Uterus (tissue), 4 donors: ENCODE measurements around the gene KRT71. TPM values are rescaled to one million over a fixed set of nuclear protein-coding genes. Genes with fewer than 3 reads are reported as not detected.
A peak's percentile ranks its signal among the peaks of the same experiment; 100 is the strongest.

Experiments
- DNase-seq, 2 donors: peaks; one replicate each; pipeline ENCODE4 v3.0.0-alpha.2; 2019 to 2020
- H3K27ac ChIP-seq, 2 donors: fragments of 200-600 bp; sonication (generic); 1 replicate in 1 of 2; 2 replicates in 1 of 2; pipeline ENCODE4 v1.5.1; 2016 to 2018
- H3K27me3 ChIP-seq, 2 donors: fragments of 200-600 bp; sonication (generic); one replicate each; pipeline ENCODE4 v1.5.1; 2018 to 2019; ENCODE audit warnings: control low read depth in 1 of 2
- H3K36me3 ChIP-seq, 2 donors: fragments of 200-600 bp; sonication (generic); one replicate each; pipeline ENCODE4 v1.5.1; 2019; ENCODE audit warnings: control low read depth in 1 of 2
- H3K4me1 ChIP-seq, 2 donors: fragments of 200-600 bp; sonication (generic); one replicate each; pipeline ENCODE4 v1.5.1; 2018 to 2019; ENCODE audit warnings: control low read depth in 1 of 2
- H3K4me3 ChIP-seq, 2 donors: fragments of 200-600 bp; sonication (generic); 1 replicate in 1 of 2; 2 replicates in 1 of 2; pipeline ENCODE4 v1.5.1; 2018 to 2019; ENCODE audit warnings: mild to moderate bottlenecking in 1 of 2
- H3K9me3 ChIP-seq, 2 donors: fragments of 200-600 bp; sonication (generic); one replicate each; pipeline ENCODE4 v1.5.1; 2019; ENCODE audit warnings: control low read depth in 1 of 2
- CTCF ChIP-seq, 4 experiments: fragments of 200-600 bp in 2 of 4; fragments of 450-650 bp in 2 of 4; sonication (generic) in 2 of 4; IDR thresholded peaks; one replicate each; pipeline ENCODE4 v1.5.1; 2016 to 2019; ENCODE audit warnings: antibody characterized with exemption in 4 of 4, mild to moderate bottlenecking in 2 of 4, moderate library complexity in 1 of 4
- POLR2A ChIP-seq, 2 donors: fragments of 450-650 bp; IDR thresholded peaks; one replicate each; pipeline ENCODE4 v1.6.1; 2016; ENCODE audit warnings: antibody characterized with exemption in 2 of 2, mild to moderate bottlenecking in 1 of 2, moderate library complexity in 1 of 2
- intact Hi-C: fragments of 100-400 bp; cut with DNase I; formaldehyde crosslinking; loops from one replicate; pipeline ENCODE4 v1.15.1; 2023; ENCODE audit warnings: low total_unique reads
- total RNA-seq, 4 donors: library from RNA; depleted of rRNA in 3 of 4; stranded (reverse); fragments of >200 nt in 3 of 4; gene quantifications; one replicate each; pipeline versions ENCODE4 v1.1.0 to v1.2.4, GENCODE V29; 2014 to 2023
- donor health status: DM: yes; HTN: yes; CAD: no.

The KRT71 gene
- total RNA-seq, 4 donors from 2014 or later = not detected

DNA sequence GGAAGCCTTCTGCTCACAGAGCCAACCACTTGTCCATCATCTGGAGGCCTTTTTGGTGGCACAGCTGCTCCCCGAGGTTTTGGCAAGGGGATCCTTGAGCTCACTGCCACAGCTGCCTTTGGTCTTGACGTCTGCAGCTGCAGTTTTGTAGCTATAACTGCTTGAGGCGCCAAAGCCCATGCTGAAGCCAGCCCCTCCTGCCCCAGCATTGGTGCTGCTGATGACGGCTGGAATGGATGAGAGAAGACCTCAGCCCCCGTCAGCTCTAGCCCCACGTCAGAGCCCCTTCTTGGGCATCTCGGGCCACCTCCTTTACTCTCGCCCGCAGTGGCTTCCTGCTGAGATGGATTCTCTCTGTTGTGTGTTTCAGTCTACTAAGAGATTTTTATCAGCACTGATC is 33.0 kb upstream of the KRT71 start:
- intact Hi-C loops = loop anchor here (5.0 kb wide), 1 partner anchor 396 kb away; no protein-coding TSS in a partner anchor
- Histone ChIP-seq H3K36me3 (no peaks in the 10 kb centered on the region), H3K9me3 (no peaks in the 10 kb centered on the region), H3K4me3 (no peak overlapping the region), H3K27ac (no peak overlapping the region), H3K27me3 (no peaks in the 10 kb centered on the region), H3K4me1 (no peaks in the 10 kb centered on the region)
- TF ChIP-seq CTCF (IDR thresholded peaks at IDR 0.05) (no peak), POLR2A (IDR thresholded peaks at IDR 0.05) (no peak)
- DNase-seq = no peak

DNA sequence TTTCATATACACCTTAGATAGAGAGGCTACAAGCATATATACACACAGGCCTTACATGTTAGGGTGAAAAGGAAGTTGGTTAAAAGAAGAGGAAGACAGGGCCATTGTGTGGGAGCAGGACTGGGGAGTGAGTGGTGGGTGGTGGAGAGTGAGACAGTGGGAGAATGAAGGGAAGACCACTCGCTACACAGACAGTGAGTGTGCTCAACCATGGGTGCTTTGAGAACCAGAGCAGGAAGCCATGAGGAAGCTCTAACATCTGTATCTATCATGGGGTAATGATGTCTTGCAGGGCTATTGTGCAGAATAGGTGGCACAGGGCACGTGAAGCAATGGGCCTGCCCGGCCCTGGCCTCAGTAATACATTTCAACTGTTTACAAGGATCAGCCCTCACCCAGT is 32.1 kb upstream of the KRT71 start:
- no peak overlapping the region for H3K4me3 ChIP-seq
- no peaks in the 10 kb centered on the region for H3K4me1 ChIP-seq
- H3K27me3 ChIP-seq = no peaks in the 10 kb centered on the region
- no peaks in the 10 kb centered on the region for H3K9me3 ChIP-seq
- intact Hi-C loops = loop anchor here (5.0 kb wide), 1 partner anchor 397 kb away; no protein-coding TSS in a partner anchor
- H3K36me3 ChIP-seq = no peaks in the 10 kb centered on the region
- TF ChIP-seq CTCF (IDR thresholded peaks at IDR 0.05) (no peak), POLR2A (IDR thresholded peaks at IDR 0.05) (no peak)
- H3K27ac ChIP-seq = no peak overlapping the region
- DNase-seq = no peak

DNA sequence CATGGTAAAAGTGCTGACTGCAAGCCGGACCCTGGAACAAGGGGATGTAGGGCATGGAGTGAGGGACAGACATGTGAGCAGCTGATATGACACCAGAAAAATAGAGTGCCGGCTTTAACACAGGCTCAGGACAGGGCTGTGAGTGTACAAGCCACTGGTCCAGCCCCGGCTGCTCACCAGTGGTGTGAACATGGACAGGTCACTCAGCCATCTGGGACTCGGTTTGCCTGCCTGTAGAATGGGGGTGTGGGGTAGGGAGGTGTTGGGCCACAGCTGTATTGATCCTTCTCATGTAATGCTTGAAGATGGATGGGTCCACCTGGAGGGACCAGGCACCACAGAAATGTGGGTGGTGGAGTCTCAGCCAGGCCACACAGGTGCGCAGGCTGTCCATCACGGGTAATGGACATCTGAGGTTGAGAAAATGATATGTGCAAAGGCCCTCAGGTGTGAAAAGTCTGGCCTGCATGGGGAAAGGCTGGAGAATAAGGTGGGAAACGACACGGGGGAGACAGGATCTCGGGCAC is 31.3 kb upstream of the KRT71 start:
- H3K9me3 ChIP-seq = no peaks in the 10 kb centered on the region
- H3K4me3 ChIP-seq = no peak overlapping the region
- H3K27me3 ChIP-seq = no peaks in the 10 kb centered on the region
- H3K4me1 ChIP-seq = no peaks in the 10 kb centered on the region
- TF ChIP-seq CTCF (IDR thresholded peaks at IDR 0.05) (no peak), POLR2A (IDR thresholded peaks at IDR 0.05) (no peak)
- no peak for DNase-seq
- H3K27ac ChIP-seq = no peak overlapping the region
- intact Hi-C loops = no loop called here
- H3K36me3 ChIP-seq = no peaks in the 10 kb centered on the region

GRCh38 chr12:52582971-52583456 is 30.1 kb upstream of the KRT71 start:
- Histone ChIP-seq H3K4me1 (no peaks in the 10 kb centered on the region), H3K4me3 (no peak overlapping the region), H3K9me3 (no peaks in the 10 kb centered on the region), H3K27me3 (no peaks in the 10 kb centered on the region), H3K36me3 (no peaks in the 10 kb centered on the region), H3K27ac (no peak overlapping the region)
- peak; percentile 29 to 37 for DNase-seq
- intact Hi-C loops = no loop called here
- TF ChIP-seq POLR2A (IDR thresholded peaks at IDR 0.05) = no peak
- TF ChIP-seq CTCF (IDR thresholded peaks at IDR 0.05) = peak; percentile 35 to 80 (median 54)

GRCh38 chr12:52582486-52582885 is 29.5 kb upstream of the KRT71 start:
- TF ChIP-seq POLR2A (IDR thresholded peaks at IDR 0.05) = no peak
- TF ChIP-seq CTCF (IDR thresholded peaks at IDR 0.05) = no peak
- Histone ChIP-seq H3K36me3 (no peaks in the 10 kb centered on the region), H3K4me3 (no peak overlapping the region), H3K4me1 (no peaks in the 10 kb centered on the region), H3K27ac (no peak overlapping the region), H3K9me3 (no peaks in the 10 kb centered on the region), H3K27me3 (no peaks in the 10 kb centered on the region)
- no peak for DNase-seq
- intact Hi-C loops = no loop called here
